NB4 (cell line): ENCODE results near the gene PLEKHG1.

ENCODE experiments used
- POLR2A ChIP-seq: IDR thresholded peaks from 2 replicates; pipeline ENCODE4 v1.6.1; 2011; ENCODE audit warnings: mild to moderate bottlenecking; ENCODE audit not compliant: insufficient read length; ENCODE audit errors: extremely low read depth
- TF ChIP-seq, protein P1 (sequence below): IDR thresholded peaks from 2 replicates; pipeline ENCODE4 v1.6.1; 2011; ENCODE audit warnings: low read depth, low read length
- TF ChIP-seq, protein P2 (sequence below): IDR thresholded peaks from one replicate; pipeline ENCODE4 v1.5.1; 2012; ENCODE audit warnings: low read depth, low read length

- TF ChIP-seq, protein P1, sequence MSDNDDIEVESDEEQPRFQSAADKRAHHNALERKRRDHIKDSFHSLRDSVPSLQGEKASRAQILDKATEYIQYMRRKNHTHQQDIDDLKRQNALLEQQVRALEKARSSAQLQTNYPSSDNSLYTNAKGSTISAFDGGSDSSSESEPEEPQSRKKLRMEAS, result no peak
- TF ChIP-seq, protein P2, sequence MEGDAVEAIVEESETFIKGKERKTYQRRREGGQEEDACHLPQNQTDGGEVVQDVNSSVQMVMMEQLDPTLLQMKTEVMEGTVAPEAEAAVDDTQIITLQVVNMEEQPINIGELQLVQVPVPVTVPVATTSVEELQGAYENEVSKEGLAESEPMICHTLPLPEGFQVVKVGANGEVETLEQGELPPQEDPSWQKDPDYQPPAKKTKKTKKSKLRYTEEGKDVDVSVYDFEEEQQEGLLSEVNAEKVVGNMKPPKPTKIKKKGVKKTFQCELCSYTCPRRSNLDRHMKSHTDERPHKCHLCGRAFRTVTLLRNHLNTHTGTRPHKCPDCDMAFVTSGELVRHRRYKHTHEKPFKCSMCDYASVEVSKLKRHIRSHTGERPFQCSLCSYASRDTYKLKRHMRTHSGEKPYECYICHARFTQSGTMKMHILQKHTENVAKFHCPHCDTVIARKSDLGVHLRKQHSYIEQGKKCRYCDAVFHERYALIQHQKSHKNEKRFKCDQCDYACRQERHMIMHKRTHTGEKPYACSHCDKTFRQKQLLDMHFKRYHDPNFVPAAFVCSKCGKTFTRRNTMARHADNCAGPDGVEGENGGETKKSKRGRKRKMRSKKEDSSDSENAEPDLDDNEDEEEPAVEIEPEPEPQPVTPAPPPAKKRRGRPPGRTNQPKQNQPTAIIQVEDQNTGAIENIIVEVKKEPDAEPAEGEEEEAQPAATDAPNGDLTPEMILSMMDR, result no peak
- no peak for TF ChIP-seq POLR2A
Observed at GRCh38 chr6:150557043-150557599, 42.6 kb upstream of the PLEKHG1 start.
